Fibroblast of skin of abdomen (primary cell): ENCODE results near the gene SOX21.

Experiments
- DNase-seq: peaks from one replicate; pipeline ENCODE4 v3.0.0-alpha.2; 2013

The SOX21 gene

GRCh38 chr13:94678845-94679244, 33.5 kb downstream of the SOX21 start:
- no peak for DNase-seq

GRCh38 chr13:94677799-94678198, 34.5 kb downstream of the SOX21 start:
- no peak for DNase-seq

DNA sequence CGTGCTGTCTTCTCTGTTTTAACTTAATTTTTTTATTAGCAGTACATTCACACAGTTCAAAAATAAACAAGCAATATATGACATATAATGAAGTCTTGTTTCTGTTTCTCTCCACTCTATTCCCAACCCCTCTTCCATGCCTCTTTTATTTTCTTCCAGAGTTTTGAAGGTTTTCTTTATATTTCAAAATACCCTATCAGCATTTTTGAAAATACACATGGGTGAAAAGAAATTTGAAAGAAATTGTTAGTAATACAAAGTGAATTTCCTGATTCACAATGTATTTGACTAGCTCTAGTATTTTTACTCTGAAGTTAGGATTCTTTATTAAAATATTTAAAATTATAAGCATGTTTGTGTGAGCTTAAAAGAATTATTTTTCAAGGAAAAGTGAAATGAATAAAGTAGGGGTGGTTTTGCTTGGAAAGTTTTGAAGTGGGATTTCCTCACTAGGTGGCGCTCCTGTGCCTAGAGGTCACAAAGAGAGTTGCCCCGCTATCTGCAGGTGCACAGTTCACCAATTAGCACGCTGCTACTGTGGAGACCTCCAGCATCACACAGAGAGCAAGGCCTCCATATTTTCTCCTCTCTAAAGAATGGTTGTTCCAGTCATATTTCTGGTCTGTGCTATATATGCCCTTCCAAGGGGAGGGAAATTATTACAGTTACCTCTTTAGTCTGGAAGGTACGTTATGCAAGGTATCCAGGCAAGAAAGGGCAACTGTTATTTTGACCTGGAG, 37.6 kb downstream of the SOX21 start:
- DNase-seq: peak; percentile 15

DNA sequence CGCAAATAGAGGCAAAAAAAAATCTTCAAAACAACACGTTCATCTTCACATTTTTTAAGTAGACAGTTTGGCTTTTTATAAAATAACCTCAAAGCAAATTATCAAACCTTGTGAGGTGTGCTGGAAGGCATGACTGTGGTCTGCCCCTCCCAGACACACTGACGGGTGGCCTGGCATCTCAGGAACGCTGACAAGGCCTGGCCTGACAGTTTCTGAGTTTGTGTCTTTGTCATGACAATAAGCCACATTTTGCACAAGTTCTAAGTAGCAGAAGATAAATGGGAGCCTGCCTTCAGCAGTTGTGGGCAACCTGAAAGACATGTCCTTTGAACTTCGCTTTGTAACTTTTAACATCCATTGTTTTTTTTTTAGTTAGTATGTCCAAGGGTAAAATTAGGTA, 38.5 kb downstream of the SOX21 start:
- DNase-seq: no peak

- DNase-seq: no peak
These were observed 39.9 kb downstream of the SOX21 start for GRCh38 chr13:94672400-94672799.

GRCh38 chr13:94667190-94667589, 45.2 kb downstream of the SOX21 start:
- DNase-seq: no peak

GRCh38 chr13:94666065-94666464, 46.3 kb downstream of the SOX21 start:
- no peak for DNase-seq

GRCh38 chr13:94664889-94665288, 47.5 kb downstream of the SOX21 start:
- DNase-seq: no peak

DNA sequence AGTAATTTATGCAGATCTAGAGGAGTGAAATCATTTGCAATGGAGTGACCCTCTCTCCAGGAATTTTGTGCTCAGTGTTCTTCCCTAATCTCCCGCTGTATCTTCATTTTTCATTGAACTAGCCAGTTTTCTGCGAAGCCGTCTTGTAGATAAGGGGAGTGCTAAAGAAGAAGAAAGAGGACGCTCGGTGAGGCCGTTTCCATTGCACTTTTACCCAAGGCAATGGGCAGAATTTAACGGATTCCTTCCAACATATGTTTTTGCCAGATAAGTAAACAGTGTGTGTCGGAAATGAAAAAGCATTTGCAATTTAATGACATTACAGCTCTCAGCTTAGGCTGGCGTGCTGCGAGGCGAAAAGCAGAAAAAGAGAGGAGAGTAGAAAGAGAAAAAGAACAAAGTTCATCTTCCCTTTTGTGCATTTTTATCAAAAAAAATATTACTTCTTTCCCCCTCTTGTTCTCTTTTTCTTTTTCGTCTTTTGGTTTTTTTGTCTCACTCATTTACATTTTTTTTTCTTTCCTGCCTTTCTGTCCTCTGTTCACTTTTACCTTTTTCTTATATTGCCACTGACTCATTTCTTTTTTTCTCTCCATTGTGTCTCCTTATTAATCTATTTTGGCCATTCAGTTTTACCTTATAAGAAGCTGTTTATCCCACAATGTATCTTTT, 49.9 kb downstream of the SOX21 start:
- no peak for DNase-seq

- DNase-seq: no peak
These were observed 50.9 kb downstream of the SOX21 start for GRCh38 chr13:94661406-94661805.

GRCh38 chr13:94660695-94661326, 51.5 kb downstream of the SOX21 start:
- peak; percentile 31 for DNase-seq
